NCI-H2227 treated with DMSO at 0.1 percent for 48 hours (cell line): ENCODE measurements around the gene NRIP3.
A peak's percentile ranks its signal among the peaks of the same experiment; 100 is the strongest.

ENCODE experiments used
- DNase-seq: peaks from one replicate; lab custom pipeline; 2025; lab: John Stamatoyannopoulos, UW

The NRIP3 gene

DNA sequence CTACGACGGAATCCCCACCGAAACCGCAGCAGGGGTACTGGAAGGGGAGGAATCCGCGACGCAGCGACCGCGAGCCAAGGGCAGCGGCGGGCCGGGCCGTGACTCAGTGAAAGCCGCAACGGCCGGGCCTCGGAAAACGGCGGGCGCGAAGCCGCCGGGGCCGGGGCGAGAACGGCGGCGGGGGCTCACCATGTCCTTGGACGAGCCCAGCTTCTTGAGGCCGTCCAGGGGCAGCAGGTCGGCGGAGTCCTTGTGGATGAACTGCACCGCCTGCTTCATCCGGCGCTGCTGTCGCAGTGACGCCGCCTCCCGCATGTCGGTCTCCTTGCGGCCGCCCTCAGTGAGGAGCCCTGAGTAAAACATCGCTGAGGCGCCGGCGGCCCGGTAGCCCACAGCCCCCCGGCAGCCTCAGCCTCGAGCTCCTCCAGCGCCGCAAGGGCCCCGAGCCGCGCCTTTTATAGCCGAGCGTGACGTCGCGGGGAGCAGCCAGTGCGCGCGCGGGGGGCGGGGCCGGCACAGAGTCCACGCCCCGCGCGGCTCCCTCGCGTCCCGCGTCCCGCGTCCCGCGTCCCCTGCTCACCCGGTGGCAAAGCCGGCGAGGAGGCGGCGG is at the start of gene NRIP3:
NRIP3 (minus strand) TSS at position 429 of the 610 bp plus-strand sequence; CDS start at position 363, 66 bp downstream.
- peak; percentile 85 for DNase-seq

DNA sequence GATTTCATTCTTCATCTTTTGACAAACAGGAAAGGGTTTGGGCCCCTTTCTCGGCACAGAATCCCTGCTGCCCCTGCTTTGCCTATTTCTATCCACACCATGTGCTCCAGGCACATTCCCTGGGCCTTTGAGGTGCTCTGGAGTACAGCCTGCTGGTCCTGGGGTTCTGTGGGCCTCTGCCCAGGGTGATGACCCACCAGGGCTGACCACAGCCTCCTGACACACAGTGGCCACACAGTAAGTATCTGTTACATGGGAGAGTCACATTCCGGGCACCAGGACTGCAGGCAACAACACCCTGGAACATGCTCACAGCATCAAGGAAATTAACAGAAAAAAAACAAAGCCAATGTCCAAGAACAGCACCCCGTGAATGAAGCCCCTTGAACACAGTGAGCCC is 48.5 kb upstream of the NRIP3 start:
- DNase-seq, result no peak

DNA sequence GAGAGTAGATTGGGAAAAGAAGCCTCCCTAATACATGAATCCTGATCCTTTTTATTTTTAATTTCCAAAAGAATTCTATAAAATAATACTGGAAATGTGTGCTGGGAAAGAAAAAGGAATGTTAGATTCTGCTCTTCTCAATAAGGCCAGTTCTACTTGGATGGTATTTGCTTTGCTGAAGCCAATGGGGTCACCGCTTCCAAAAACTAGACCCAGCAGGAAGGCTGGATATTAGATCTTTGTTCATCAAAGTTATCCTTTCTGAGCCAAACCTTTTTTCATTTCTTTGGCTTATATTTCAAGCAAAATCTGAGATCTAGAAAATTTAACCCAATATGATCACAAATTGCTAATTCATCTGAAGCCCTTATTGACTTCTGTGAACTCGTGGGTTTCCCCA is 46.2 kb upstream of the NRIP3 start:
- no peak for DNase-seq

- DNase-seq, result no peak
These were observed 44.2 kb upstream of the NRIP3 start for GRCh38 chr11:9047964-9048523.

DNA sequence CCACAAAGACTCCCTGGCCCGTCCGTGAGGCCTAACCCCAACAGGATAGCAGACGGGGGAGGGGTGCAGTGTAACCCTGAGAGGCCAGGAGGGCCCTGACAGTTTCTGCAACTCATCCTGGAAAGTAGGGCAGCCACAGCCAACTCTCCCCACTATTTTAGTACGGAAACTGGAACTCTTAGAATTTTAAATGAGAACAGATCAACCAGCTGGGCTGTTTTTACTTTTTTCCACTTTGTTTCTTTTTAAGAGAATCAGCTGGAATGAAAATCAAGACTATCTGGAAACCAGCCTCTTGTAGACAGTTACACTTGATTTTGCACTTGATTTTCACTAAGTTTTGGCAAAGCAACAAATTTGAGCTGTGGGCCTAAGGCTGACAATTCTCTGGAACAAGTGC is 42.7 kb upstream of the NRIP3 start:
- no peak for DNase-seq

DNA sequence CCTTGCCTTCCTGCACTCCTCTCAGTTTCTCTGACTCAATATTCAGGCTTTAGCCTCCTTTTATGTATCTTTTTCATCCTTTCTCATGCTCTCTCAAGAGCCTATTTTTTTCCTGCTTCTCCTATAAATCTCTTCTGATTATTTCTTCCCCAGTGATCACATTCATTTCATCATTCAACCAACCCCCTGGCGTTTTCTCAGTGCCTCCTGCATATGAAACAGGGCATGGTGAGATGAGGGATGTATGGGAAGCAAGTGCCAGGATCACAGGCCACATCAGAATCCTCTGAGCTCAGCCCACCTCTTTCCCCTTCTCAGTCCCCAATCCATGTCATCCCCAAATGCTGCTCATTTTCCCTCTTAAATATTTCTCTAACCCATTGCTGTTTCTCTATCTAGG is 38.7 kb upstream of the NRIP3 start:
- no peak for DNase-seq

DNA sequence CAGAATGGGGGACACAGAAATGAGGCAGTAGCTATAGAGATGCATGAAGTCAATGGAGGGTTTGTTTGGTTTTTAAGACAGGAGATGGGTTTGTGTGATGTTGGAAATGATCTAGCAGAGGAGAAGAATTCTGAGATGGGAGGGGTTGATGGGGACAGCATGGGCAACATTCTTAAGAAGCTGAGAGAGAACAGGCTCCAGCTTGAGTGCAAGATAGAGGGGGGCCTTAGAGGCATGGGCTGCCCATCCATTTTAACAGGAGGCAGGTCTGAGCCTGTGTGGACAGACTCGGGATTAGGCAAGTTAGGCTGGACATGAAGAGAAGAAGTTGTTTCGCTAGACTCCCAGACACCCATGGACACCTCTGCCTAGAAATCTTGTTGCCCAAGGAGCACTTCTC is 37.9 kb upstream of the NRIP3 start:
- DNase-seq, result no peak

- no peak for DNase-seq
These were observed 36.6 kb upstream of the NRIP3 start for GRCh38 chr11:9040410-9040809.

GRCh38 chr11:9039863-9040262 is 36.1 kb upstream of the NRIP3 start:
- no peak for DNase-seq

- no peak for DNase-seq
These were observed 35.4 kb upstream of the NRIP3 start for GRCh38 chr11:9039198-9039597.

DNA sequence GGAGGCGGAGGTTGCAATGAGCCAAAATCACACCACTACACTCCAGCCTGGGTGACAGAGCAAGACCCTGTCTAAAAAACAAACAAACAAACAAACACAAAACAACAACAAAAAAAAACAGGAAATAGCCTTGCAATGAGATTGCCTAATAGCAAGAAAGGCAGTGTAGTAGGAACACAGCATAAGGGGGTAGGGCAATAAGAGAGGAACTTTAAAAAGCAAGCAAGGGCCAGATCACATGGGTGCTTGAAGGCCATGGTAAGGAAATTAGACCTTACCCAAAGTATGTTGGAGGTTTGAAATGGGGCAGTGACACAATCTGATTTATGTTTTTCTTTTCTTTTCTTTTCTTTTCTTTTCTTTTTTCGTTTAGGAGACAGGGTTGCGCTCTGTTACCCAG is 34.7 kb upstream of the NRIP3 start:
- no peak for DNase-seq

- no peak for DNase-seq
These were observed 34.2 kb upstream of the NRIP3 start for GRCh38 chr11:9037963-9038362.

- no peak for DNase-seq
These were observed 33.4 kb upstream of the NRIP3 start for GRCh38 chr11:9037046-9037780.

DNA sequence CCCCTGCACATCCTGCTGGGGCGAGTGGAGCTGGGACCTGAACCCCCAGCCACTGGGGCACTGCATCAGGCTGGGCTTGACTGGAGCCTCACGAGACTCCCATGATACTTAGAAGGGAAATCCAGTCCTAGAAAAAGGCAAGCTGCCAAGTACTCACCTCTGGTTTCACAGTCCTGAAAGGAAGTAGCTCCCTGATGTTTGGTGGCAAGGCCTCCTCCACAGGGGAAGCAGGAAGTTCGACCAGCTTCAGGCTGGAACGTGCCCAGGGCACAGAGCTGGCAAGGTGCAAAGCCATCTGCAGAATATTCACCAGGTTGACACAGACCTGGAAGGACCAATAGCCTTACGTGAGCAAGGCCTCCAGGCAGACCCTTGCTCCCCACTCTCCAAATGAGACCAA is 26.8 kb upstream of the NRIP3 start:
- no peak for DNase-seq

GRCh38 chr11:9029422-9029821 is 25.6 kb upstream of the NRIP3 start:
- no peak for DNase-seq

- no peak for DNase-seq
These were observed 24.8 kb upstream of the NRIP3 start for GRCh38 chr11:9028581-9028980.

- no peak for DNase-seq
These were observed 21.5 kb upstream of the NRIP3 start for GRCh38 chr11:9025101-9025850.

DNA sequence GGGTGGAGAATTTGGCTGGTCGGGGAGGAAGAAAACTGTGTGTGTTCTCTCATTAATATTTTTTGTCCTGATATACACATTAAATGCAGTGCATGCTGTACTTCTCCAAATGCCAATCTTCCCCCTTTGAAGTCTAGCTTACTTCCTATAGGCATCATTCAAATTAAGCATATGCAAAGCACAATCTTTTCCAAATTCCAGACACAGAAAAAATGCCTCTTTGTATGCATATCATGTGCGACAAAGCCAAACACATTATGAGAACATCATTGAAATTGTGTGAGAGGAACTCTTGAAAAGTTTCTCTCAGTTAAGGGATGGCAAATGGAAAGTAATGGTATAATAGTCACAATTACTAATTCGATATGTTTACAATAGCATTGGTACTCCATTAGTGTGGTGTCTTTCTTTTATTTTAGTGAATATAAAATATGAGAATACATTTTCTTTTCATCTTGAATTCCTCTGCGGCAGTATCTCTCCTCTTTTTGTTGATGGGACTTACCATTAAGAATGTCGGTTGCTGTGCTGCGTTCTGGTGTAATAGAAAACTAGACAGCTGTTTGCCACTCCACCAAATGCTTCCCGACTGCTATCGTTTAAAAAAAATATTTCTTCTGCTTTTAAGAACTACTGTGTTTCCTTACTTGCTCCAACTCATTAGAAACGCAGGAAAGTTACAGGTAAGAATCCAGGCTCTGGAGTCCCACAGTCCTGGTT is 19.3 kb upstream of the NRIP3 start:
- DNase-seq, result no peak

- no peak for DNase-seq
These were observed 17.1 kb upstream of the NRIP3 start for GRCh38 chr11:9020916-9021315.

DNA sequence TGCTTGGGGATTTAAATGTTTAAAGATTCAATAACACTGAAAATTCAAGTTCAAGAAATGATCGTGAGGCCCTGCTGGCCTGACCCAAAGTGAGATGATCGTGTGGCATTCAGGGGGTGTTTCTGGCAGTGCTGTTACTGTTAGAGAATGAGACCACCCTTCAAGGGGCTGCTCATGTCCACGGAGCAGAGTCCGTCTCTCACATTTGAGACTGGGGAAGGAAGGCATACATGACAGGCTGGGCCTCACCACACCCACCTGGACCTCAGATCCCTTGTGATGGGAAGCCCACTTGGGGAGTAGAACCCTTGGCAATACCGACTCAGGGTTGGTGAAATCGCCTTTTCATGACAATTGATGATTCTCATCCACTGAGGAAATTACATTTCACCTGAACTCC is 16.1 kb upstream of the NRIP3 start:
- DNase-seq, result no peak

DNA sequence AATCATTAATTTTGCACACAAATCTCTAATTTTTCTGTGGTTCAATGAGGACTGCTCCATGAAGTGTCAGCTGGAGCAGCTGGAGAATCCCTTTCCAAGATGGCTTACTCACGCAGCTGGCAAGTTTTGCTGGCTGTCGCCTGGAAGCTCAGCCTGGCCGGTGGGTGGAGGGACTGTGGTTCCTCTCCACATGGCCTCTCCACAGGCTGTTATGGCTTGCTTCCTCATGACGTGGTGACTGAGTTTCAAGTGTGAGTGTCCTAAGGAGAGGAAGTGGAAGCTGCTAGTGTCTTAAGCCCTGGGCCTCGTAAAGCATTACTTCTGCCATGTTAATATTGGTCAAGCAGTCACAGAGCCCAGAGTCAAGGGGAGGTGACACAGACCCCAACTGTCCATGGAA is 14.0 kb upstream of the NRIP3 start:
- DNase-seq, result no peak

- peak; percentile 19 for DNase-seq
These were observed 13.3 kb upstream of the NRIP3 start for GRCh38 chr11:9016916-9017642.
